Hepatocyte (in vitro differentiated cells): Measurements from ENCODE around the gene LENEP.

Source experiments
- EZH2 ChIP-seq: fragments of 200-600 bp; sonication (generic); IDR thresholded peaks from 2 replicates; pipeline ENCODE4 v1.6.1; 2016; ENCODE audit warnings: antibody characterized with exemption, mild to moderate bottlenecking, borderline replicate concordance
- TF ChIP-seq, protein P1 (sequence below): fragments of 200-600 bp; sonication (generic); IDR thresholded peaks from 2 replicates; pipeline ENCODE4 v1.5.1; 2016; ENCODE audit warnings: antibody characterized with exemption, mild to moderate bottlenecking; ENCODE audit not compliant: poor library complexity

DNA sequence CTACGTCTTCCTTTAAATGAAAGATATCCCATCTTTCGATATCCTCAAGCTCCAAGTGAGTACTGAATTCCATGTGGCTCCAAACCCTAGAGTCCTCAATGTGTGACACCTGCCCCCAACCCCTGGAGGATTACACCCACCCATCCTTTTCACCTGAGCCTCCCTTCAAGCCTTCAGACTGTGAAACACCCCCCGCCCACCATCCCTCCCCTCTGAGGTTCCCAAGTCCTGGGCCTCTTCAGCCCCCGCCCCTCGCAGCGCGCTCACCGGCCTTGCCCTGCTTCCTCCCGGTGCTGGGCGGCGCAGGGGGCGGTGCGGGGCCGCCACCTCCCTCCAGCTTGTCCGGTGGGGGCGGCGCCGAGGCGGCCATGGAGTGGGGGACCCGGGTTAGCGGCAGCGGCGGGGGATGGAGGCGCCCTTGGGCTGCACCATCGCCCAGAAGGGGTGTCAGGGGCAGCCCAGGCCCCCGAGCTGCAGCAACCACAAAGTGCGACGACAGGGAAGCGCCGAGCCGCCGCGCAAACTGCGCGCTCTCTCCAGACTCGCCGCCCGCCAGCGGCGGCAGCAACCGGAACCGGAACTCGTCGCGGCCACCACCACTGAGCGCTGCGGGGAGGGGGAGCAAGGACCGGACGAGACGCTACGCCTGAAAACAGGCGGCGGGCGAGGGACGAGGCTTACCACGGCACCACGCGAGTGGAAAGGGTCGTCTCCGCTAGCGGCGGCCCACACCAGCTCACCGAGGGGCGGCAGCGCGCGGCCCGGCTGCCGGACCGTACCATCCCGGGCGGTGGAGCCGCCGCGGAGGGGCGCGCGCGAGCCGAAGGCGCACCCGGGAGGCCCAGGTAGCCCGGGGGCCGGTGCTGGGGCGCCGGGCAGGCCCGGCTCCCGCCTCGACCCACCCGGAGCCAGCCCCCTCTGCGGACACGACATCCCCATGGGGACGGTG lies 31.9 kb upstream of the LENEP start, which contains the start of gene PYGO2:
- TF ChIP-seq, protein P1, sequence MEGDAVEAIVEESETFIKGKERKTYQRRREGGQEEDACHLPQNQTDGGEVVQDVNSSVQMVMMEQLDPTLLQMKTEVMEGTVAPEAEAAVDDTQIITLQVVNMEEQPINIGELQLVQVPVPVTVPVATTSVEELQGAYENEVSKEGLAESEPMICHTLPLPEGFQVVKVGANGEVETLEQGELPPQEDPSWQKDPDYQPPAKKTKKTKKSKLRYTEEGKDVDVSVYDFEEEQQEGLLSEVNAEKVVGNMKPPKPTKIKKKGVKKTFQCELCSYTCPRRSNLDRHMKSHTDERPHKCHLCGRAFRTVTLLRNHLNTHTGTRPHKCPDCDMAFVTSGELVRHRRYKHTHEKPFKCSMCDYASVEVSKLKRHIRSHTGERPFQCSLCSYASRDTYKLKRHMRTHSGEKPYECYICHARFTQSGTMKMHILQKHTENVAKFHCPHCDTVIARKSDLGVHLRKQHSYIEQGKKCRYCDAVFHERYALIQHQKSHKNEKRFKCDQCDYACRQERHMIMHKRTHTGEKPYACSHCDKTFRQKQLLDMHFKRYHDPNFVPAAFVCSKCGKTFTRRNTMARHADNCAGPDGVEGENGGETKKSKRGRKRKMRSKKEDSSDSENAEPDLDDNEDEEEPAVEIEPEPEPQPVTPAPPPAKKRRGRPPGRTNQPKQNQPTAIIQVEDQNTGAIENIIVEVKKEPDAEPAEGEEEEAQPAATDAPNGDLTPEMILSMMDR: peak; percentile 79
- no peak for TF ChIP-seq EZH2
